HL-60/S4 (cell line): Measurements from ENCODE around the gene NXPH2.

Experiments
- in situ Hi-C: fragments of 300-500 bp; cut with MboI; formaldehyde crosslinking; loops from 2 replicates; pipeline ENCODE4 v1.14.3; 2022; ENCODE audit warnings: low sequenced_read_pairs

The NXPH2 gene

DNA sequence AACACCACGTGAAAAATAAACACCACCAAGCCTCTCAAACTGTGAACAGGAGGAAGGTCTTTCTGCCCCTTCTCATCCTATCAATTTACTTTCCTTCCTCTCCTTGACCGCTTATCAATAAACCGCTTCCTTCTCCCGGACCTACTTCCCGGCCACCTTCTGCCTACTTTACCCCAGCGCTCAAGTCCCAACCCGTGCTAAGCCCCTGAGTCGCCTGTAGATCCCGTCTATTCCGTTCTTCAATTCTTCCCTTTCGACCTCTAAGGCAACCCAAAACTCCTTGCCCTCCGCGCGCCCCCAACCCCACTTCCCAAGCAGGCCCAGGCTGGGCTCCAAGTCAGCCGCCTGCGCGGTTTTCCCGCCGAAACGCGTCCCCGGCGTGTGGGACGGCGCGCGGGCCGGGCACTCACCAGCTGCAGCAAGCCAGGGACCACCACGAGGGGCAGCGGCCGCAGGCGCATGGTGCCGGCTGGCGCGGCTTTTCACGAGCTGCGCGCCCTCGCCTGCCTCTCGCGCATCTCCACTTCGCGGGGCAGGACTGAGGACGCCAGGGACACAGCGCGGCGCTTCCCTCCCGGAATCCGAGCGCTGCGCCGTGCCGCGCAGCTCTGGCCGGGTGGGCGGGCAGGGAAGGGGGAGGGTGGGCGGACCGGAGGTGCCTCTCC lies at the start of gene NXPH2:
TSS of gene NXPH2 (minus strand) at position 610 of the 665 bp plus-strand sequence. CDS start at position 461, 149 bp downstream.
- in situ Hi-C loops: no loop called here

DNA sequence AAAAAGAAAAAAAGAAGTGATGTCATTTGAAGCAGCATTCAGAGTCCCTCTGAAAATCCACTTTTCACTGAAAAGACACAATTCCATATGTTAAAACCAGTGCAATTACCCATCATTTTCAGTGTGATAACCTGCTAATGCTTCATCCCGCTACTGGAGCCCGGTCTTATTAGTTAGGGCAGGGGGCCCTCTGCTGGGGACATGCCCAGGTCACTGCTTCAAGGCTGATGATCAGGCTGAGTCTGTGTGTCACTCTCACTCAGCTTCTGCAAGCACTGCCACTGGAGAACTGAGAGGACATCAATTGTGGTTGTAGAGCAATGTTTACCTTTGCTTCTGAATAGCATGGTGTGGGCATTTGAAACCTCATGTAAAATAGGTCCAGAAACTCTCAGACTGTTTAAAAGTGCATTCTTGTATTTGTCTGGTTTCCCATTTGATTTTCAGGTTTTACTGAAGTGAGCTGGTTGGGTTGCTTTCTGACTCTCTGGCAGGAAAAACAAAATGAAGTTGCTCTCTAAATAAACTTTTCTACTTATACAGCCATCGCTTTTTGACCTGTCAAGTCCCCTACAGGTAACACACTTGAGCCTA lies 49.2 kb upstream of the NXPH2 start:
- in situ Hi-C loops: no loop called here

DNA sequence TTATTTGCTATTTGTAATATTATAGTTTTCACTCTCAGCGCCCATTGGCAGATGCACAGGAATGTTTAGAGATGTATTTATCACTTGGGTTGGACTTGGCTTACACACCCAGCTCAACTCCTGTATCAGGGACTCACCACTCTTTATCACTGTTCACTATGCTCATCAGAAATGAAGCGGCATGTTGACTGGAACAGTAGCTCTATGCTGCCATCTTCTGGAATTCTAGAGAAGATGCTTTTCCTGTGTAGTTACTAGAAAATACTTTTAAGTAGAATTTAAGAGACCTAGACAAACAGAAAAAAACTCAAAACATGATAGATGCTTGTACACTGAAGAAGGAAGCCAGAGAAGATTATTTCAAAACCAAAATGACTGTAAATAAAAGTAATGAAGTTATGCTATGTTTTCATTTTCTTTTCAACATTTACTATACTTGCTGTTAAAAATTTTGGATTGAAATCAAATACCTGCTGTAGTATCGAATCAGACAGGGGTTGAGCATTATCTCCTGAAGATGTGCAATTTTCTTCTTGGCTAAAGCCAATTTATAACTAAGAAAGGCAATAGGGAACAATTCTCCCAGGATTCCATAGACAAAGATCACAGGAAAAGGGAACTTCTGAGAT lies 47.4 kb upstream of the NXPH2 start:
- in situ Hi-C loops: no loop called here

DNA sequence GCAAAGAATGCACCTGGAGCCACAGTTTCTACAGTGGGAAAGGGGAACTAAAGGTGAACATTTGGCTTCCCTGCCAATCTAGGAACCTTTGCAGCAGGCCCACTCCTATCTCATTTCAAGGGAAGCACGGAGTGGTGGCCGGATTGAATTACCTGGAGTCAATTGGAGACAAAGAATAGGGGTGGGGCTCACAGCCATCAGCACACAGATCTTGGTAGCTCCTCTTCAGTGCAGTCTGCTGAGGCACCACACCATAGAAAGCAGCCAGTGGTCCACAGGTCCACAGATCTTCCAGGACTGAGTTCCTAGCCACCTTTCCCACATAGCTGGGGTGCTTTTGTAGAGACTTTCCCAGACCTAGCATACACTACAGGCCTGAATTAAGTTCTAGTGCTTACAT lies 43.5 kb upstream of the NXPH2 start:
- in situ Hi-C loops: no loop called here

DNA sequence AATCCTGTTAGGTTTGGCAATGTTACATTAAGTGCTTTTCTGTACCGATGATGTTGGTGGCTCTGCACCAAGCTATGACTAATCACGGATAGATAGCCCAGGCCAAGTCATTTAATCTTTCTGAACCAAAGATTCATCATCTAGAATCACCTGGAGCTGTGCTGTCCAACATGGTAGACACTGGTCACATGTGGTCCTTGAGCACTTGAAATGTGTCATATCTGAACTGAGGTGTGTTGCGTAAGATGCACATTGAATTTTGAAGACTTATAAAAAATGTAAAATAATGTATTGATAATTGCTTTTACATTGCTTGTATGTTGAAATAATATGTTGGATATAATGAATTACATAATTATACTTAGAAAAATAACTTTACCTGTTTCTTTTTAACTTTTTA lies 39.8 kb upstream of the NXPH2 start:
- in situ Hi-C loops: no loop called here

DNA sequence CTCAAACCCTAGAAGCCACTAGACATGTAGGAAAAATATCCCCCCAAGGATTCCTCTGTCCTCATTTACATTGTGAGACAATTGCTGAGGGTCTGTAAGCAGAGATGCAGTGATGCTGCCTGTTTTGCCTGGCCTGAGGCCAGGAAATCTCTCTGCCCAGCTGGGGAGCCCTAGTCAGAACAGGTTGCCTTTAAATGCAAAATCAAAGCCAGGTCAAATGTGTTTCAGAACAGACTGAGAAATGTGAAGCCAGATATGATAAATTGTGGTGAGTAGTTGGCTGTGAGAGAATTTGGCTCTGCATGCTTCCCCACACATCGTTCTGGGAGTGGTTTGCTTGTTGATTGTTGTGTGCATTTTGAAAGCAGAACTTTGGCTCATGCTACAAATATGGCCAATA lies 38.4 kb upstream of the NXPH2 start:
- in situ Hi-C loops: no loop called here

DNA sequence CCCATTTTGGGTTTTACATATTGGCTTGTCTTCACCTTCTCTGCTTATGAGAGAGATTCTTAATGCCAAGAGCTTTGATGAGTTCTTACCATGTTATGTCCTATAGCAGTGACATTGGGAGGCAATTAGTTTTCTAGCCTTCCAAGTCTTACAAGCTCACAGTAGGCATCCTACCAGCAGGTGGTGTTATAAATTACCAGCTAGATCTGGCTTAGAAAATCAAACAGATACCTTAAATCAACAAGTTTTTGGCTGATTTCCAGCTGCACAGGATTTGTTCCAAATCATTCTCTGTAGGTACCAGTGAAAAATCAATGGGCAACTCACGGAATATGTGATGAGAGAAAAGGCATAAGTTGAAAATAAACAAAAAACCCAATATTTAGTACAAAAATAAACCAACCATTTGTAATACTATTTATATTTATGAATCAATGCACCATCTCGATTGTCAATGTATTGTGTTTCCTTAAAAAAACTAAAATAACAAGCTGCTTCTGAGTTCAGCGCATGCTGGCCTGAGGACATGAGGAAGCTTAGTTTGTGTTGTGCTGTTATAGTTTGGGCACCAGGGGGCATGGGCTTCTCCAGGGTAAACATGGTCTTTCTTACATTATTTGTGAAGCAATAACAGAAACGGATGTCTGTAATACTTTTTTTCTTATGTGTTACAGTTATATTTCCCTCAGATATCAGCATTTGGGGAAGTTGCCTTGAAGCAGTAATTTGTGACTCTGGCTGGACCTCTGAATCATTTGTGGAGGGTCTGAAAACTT lies 34.1 kb upstream of the NXPH2 start:
- in situ Hi-C loops: no loop called here

DNA sequence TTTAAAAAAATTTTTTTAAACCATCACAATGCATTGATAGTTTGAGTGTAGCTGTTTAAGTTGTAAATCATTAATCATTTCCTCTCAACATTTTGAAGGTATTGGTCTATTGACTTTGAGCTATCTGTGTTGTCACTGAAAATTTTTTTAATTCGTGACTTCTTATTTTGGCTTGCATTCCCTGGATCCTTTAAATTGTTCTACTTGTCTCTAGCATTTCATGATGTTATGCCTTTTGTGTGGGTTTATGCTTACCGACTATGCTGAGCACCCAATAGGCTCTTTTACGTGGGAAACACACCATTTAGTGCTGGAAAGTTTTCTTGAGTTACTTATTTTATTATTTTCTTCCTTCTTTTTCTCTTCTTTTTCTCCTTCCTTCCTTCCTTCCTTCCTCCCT lies 31.2 kb upstream of the NXPH2 start:
- in situ Hi-C loops: no loop called here

DNA sequence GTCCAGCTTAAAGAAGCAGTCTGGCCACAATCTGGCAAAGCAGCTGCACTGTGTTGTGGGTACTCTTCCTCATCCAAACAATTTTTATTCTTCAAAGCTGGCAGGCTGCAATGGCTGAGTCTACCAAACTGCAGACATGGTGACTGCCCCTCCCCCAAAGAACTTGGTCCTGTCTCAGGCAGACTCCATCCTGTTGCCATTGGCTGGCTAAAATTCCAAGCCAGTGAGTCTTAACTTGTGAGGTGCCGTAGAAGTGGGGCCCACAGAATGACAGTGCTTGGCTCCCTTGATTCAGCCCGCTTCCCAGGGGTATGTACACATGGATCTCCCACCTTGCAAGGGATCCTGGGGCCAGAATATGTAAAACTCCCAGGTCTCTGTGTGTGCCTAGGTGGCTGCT lies 14.5 kb upstream of the NXPH2 start:
- in situ Hi-C loops: no loop called here

DNA sequence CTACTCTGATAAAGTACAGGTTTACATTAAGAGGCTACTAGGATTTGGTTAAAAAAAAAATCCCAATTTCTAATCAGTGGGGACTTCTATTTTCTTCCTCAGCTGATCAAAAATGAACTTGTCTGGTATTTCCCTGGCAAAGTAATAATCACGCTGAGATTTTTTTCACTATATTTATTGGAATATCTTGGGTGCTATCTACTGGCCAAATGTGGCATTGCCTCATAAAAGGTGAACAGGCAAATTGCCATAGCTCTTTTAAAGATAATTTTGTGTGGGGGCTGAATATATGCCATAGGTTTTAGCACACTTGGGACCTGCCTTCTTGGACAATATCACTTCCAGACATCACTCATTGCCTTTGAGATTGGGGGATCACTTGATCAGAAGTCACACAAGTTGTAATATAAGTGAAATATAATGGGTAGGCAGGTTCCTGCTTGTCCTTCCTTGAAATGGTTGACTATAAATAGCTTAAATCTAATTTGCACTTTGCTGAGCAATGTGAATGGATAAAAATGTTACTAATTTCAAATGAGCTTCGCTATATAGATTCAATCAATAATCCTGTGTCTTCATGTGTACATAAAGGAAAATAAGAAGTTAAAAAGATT lies 7.0 kb upstream of the NXPH2 start:
- in situ Hi-C loops: no loop called here

DNA sequence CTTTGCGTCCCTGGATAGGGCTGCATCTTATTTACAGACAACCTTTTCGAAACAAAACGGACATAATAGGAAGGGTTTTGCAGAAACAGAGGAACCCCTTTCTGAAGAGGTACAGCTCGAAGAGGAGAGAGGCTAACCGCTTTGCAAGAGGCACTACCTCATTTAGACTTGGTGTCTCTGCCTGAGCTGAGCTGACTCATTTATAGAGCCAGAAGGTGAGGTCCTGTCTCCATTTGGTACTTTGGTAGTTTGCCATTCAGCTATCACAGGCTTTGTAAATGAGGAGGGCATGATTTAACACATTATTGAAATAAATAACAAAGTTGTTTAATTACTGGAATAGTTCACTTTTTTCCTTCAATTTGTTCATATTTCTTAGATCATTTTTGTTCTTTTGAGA lies 2.2 kb upstream of the NXPH2 start:
- in situ Hi-C loops: no loop called here

DNA sequence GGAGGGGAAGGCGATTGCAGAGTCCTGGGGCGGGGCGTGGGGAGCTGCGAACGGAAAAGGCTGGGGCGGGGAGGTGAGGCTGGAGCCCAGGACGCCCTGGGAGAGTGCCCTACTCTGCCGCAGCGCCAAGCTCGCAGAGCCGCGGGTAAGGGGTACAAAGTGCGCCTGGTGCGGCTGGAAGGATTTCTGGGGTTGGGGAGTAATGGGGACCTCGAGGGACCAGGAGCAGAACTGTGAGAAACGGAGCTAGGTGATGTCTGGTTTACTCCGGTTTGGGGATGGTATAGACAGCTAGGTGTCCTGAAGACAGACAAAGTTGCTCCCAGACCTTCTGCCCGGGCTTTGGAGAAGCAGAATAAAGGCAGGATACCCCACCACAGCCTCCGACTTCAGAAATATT lies 718 bp upstream of the NXPH2 start:
- in situ Hi-C loops: no loop called here

DNA sequence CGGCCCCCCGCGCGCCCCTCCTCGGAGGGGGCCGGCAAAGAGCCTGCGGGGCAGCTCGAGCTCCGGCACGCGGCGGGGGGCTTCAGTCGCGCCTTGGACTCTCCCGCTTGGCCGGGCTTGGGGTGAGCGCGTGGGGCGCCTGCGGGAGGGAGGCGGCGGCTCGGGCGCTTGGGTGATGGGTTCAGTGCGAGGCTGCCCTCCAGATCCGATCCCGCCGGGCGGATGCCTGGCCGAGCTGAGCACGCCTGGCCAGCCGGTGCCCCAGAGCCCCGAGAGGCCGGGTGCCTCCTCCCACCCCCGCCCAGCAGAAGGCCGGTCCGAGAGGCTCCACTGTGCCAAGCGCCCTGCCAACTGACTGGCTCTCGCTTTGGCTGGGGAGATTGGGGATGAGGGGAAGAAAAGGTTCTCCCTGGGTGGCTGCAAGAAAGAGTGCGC lies 273 bp upstream of the NXPH2 start:
- in situ Hi-C loops: no loop called here

DNA sequence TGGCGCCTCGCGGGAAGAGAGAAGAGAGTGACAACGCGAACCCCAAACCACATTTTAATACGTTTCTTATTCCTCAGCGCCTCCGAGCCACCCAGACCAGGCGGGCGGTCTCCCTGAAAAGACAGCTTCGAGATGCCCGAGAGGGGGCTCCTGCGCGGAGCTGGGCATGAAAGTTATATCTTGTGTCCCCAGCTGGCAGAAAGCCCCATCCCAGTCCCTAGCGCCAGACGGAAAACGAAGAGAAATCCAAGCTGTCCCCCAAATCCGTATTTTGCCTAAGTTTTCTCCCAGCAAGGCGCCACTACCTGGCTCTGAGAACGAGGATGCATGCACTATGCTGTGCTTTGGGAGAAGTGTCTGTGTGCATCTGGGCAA lies 797 bp downstream of the NXPH2 start:
- in situ Hi-C loops: no loop called here

DNA sequence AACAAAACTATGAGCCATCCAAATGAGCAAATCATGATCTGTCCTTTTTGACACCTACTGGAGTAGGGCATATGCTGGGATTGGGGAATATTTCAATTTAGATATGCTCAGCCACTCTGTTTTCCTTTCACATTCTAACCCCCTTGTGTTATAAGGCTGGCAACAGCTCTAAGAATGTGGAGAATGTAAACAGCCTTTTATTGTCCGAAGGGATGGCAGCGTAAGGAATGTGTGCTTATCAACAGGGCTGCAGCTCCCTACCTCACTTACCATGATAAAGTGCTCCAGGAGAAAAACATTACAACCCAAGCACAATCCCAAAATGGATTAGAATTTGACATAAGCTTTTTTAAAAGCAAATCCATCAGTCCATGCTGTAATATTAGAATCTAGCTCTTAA lies 2.2 kb downstream of the NXPH2 start:
- in situ Hi-C loops: no loop called here

DNA sequence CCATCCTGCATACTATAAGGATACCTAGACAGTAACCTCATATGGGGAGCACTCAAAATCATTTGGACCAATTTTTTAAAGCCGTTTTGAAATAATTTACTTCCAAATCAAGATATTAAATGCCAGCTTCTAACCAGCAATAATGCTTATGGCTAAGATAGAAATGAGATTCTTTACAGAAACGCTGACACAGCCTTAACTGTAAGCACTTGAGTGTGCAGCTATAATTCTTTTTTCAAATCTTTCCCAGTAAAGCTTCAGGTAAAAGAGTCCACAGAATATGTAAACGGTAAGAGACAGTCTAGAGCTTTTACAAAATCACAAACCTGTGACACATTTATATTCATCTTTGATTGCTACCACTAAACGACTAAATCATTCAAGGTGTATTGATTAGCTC lies 4.5 kb downstream of the NXPH2 start:
- in situ Hi-C loops: no loop called here

DNA sequence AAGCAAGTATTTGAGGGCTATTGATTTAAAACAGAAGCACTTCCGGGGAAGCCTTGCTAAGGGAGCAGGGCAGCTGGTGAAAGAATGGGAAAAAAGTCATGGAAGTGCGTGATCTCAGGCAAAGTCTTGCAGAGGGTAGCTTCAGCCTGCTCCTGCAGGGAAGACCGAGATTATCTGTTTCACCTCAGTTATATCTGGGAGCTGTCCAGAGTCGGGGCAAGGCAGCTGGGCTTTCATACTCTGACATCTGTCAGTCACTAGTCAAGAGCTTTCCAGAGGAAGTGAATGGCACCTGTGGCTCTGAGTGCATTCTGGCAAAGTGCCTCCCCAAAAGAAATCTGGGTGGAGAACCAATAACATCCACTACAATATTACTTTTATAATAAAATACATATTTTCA lies 8.7 kb downstream of the NXPH2 start:
- in situ Hi-C loops: no loop called here

DNA sequence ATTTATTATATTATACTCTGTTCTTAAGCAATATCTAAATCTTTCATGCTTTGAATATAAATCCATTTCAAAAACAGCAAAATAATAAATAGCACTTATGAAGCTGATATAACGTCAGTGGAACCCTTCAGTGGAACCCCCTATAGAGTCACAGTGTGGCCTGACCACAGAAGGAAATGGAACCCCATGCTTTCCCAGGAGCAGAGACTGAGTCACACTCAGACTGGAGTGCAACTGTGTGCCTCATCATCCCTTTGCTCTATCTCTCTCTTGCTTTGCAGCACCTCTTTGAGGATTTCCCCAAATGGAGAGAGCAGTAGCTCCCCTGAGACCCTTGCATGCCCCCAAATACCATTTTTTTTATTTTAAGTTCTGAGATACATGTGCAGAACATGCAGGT lies 13.1 kb downstream of the NXPH2 start:
- in situ Hi-C loops: no loop called here

DNA sequence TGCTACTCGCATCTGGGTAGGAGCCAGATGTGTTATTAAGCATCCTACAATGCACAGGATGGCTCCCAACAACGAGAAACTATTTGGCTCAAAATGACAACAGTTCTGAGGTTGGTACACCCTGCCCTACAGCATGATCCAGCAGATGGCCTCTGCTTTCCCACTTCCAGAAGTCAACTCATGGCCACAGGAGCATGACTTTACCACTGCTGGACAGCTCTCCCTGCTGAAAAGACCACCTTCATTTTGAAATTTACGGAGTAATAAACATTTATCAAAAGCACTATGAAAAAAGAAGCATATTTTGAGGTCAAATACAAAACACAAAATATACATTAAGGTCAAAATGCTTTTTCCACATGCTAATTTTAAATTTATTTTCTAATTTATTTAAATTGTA lies 13.7 kb downstream of the NXPH2 start:
- in situ Hi-C loops: no loop called here

DNA sequence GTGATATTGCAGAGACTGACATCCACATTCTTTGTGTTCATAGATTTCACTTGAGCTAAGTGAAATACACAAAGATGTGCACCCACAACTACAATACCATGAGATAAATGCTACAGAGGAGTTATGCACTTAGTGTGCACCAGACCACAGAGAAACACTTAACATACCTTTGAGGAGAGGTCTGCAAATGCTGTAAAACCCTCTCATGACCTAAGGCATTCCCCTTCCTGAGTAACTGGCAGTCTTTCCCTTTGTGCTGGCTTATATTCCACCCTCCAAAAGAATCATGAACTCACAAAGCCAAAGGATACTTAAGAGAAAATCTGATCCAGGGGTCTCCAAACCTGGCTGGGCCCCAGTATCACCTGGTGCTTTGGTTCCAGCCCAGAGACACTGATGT lies 16.2 kb downstream of the NXPH2 start:
- in situ Hi-C loops: no loop called here

DNA sequence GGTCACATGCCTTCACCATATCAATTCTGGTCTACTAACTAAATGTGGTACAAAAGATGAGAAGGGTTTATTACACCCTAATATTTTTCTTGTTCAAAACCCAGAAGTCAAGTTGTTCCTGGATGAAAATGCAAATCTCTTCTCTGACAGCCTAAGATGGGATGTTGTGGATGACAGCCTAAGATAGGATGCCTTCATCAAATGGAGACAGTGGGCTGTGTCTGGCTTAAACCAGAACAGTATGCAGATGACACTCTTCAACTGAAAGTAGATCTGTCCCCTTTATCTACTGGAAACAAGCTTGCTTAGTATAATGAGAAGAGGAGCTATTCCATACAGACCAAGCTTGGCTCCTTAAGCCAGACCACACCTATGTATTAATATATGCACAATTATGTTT lies 17.7 kb downstream of the NXPH2 start:
- in situ Hi-C loops: no loop called here
